Activated T-cell treated with anti-CD3 and anti-CD28 coated beads, Interleukin-2, amount 50 U/mL, for 24 hours (primary cell): ENCODE measurements around the gene KLHL35.

ENCODE experiments used
- DNase-seq: peaks from one replicate; pipeline ENCODE4 v3.0.0-alpha.2; 2020
- H3K27ac Mint-ChIP-seq: 2 replicates; pipeline ENCODE4 v1.8.0; 2020; ENCODE audit warnings: mild to moderate bottlenecking, mixed read lengths
- H3K27me3 Mint-ChIP-seq: 2 replicates; pipeline ENCODE4 v1.8.0; 2020; ENCODE audit warnings: mixed read lengths
- H3K36me3 Mint-ChIP-seq: 2 replicates; pipeline ENCODE4 v1.8.0; 2020; ENCODE audit warnings: low read depth, mixed read lengths
- H3K4me1 Mint-ChIP-seq: 2 replicates; pipeline ENCODE4 v1.8.0; 2020; ENCODE audit warnings: low read depth, mixed read lengths
- H3K4me3 Mint-ChIP-seq: 2 replicates; pipeline ENCODE4 v1.8.0; 2020; ENCODE audit warnings: mild to moderate bottlenecking, moderate library complexity, mixed read lengths
- H3K9me3 Mint-ChIP-seq: 2 replicates; pipeline ENCODE4 v1.8.0; 2020; ENCODE audit warnings: mixed read lengths

Gene KLHL35

DNA sequence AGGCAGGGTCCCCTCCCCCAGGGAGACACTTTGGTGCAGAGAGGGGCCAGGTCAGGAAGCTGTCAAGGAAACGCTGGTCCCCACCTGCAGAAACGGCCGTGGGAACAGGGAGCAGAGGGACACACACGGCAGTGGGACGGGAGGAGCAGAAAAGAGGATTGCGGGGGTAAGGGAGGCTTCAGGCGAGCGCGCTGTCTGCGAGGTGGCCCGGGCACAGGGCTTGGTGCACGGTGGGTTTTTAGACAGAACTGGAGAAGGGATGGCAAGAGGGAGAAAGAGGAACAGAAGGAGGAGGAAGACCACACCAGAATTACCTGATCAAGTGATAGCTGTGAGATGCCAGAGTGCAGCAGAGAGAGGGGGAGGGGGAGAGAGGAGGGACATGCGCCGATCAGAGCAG lies 6.0 kb upstream of the KLHL35 start:
- no peaks in the 10 kb centered on the region for H3K9me3 Mint-ChIP-seq

DNA sequence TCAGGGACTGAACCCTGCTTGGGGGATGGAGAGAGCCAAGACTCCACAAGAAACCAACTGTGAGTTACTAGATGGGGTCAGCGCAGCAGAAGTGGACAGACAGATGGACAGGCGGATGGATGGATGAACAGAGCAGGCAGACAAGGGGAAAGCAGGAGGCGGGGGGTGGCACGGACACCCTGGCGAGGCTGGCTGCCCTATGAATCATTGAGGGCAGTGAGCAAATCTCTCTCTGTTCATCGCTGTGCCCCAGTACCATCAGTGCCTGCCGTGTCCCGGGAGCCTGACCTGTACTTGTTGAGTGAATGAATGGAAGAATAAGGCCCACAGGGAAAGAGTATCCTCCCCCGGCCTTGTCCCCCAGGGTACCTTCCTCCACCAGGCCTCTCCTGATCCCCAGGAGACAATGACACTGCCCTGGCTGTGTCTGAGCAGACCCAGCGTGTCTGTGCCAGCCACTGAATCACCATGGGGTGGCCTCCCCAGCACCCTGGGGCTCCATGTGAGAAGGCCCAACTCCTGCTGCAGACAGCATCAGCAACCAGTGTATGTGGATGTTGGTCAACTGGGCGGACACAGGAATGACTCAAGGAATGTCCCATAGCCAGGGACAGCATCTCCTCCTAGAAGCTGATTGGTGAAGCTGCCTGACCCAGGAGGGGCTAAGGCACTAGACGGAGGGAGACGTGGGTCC lies 5.1 kb upstream of the KLHL35 start:
- Mint-ChIP-seq H3K36me3 (peaks cover 6% of the 10 kb centered on the region), H3K27me3 (peaks cover 8% of the 10 kb centered on the region), H3K27ac (no peak overlapping the region), H3K4me3 (no peak overlapping the region), H3K9me3 (no peaks in the 10 kb centered on the region), H3K4me1 (no peaks in the 10 kb centered on the region)
- no peak for DNase-seq

More for the DNA sequence above, 6.0 kb upstream of the KLHL35 start:
- Mint-ChIP-seq H3K36me3 (peaks cover 6% of the 10 kb centered on the region), H3K4me3 (no peak overlapping the region), H3K27ac (no peak overlapping the region), H3K27me3 (no peaks in the 10 kb centered on the region), H3K4me1 (no peaks in the 10 kb centered on the region)
- DNase-seq = no peak

DNA sequence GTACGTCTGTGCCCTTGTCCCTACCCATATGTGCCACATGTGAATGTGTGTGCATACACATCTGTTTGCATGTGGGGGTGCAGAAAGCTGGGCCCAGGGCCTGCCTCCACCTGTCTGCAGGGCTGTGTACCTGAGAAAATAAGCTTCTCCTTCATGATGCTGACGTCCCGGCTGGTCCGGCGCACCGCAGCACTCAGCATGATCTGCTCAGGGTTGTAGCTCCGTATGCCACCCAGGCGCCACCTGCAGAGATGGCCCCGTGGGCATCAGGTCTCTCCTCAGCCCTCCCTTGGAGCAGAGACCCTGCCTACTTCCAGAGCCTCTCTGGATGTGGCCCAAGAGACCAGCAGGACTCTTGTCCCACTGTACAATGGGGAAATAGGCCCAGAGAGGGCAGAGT lies 3.8 kb upstream of the KLHL35 start:
- H3K9me3 Mint-ChIP-seq = no peaks in the 10 kb centered on the region
- no peak overlapping the region for H3K27ac Mint-ChIP-seq
- peaks cover 21% of the 10 kb centered on the region for H3K27me3 Mint-ChIP-seq
- H3K4me3 Mint-ChIP-seq = no peak overlapping the region
- peaks cover 6% of the 10 kb centered on the region for H3K36me3 Mint-ChIP-seq
- no peaks in the 10 kb centered on the region for H3K4me1 Mint-ChIP-seq
- no peak for DNase-seq

DNA sequence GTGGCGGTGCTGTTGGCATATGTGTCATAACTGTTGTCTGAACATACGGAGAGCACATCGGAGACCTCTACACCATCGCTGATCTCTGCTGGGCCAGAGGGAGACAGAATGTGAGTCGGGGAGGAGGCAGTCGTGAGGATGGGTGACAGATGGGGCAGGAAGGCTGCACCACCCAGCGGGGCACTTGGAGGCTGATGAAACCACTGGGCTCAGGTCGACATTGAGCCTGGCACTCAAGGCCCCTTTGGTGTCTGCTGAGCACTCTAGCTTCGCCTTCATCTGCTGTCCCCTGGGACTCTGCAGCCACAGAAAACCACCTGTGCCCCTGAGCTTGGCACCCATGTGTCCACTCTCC lies 2.5 kb upstream of the KLHL35 start:
- Mint-ChIP-seq H3K9me3 (no peaks in the 10 kb centered on the region), H3K36me3 (peaks cover 6% of the 10 kb centered on the region), H3K27me3 (peaks cover 34% of the 10 kb centered on the region), H3K4me3 (no peak overlapping the region), H3K27ac (no peak overlapping the region), H3K4me1 (peaks cover 6% of the 10 kb centered on the region)
- DNase-seq = no peak

DNA sequence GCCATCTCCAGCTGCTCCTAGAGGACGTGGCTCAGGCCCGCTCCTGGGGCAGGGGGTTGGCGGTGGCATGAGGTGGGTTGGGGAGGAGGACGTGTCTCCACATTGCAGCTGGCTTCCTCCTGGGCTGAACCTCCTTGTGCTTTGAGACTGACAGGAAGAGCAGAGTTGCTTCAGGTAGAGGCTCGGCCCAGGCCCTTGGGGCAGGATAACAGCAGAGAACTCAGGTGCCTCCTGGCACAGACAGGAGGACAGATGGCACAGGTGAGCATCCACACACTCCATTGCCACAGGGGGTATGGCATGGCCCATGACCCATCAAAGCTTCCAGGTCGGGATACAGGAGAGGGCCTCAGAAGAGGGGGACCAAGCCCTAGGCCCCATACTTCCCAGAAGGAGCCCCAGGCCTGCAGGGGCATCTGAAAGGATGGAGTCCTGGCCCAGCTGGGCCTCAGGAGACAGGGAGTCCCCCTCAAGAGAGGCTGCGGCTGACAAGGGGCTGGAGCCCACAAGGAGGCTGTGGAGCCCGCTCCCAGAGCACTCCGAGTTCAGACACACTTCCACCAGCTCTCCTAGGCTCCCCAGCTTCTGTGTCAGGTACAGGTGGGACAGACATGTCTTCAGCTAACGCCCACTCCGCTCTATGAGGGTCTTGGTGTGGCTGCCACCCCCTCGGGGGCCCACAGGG lies 2.0 kb upstream of the KLHL35 start:
- Mint-ChIP-seq H3K9me3 (no peaks in the 10 kb centered on the region), H3K27ac (no peak overlapping the region), H3K4me3 (no peak overlapping the region), H3K4me1 (peaks cover 8% of the 10 kb centered on the region), H3K36me3 (peaks cover 6% of the 10 kb centered on the region), H3K27me3 (peaks cover 35% of the 10 kb centered on the region)
- no peak for DNase-seq

DNA sequence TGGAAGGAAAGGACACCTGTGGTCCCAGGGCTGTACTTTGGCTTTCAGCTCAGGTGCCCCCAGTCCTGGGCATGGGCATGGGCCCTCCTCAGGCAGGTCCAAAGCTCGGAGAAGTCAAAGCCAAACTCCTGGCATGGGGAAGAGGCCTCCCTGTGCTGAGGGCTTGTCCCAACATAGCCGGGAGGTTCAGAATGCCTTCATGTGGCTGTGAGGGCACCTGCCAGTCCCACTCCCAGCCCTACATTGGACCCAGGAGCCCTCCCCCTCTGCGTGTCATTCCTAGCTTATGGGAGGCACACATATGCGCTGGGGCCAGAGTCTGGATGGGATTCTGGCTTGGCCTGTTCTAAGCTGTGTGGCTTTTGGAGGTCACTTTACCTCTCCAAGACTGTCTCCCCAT lies 1.0 kb upstream of the KLHL35 start:
- Mint-ChIP-seq H3K4me3 (no peak overlapping the region), H3K9me3 (peaks cover 4% of the 10 kb centered on the region), H3K27ac (no peak overlapping the region), H3K27me3 (peaks cover 40% of the 10 kb centered on the region), H3K36me3 (peaks cover 8% of the 10 kb centered on the region), H3K4me1 (peaks cover 12% of the 10 kb centered on the region)
- no peak for DNase-seq

DNA sequence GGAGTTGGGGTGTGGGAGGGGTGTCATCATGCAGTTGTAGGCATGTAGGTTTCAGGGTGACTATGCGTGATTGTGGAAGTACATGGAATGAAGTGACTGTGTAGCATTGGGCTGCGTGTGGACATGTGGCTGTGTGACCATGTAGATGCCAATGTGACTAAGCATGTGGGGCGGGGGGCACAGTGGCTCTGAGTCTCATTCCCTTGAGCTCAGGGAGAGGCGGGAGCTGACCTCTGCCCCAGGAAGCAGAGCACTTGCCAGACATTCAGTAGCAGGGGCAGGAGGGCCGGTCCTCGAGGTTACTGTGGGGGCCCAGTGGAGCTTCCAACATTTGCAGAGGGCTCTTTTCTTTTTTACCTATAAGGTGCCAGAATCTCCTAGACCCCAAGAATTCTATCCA lies 440 bp upstream of the KLHL35 start:
- H3K36me3 Mint-ChIP-seq = peaks cover 8% of the 10 kb centered on the region
- H3K27me3 Mint-ChIP-seq = peaks cover 46% of the 10 kb centered on the region
- H3K4me1 Mint-ChIP-seq = peaks cover 18% of the 10 kb centered on the region
- no peak overlapping the region for H3K4me3 Mint-ChIP-seq
- no peak for DNase-seq
- H3K9me3 Mint-ChIP-seq = peaks cover 7% of the 10 kb centered on the region
- H3K27ac Mint-ChIP-seq = no peak overlapping the region

DNA sequence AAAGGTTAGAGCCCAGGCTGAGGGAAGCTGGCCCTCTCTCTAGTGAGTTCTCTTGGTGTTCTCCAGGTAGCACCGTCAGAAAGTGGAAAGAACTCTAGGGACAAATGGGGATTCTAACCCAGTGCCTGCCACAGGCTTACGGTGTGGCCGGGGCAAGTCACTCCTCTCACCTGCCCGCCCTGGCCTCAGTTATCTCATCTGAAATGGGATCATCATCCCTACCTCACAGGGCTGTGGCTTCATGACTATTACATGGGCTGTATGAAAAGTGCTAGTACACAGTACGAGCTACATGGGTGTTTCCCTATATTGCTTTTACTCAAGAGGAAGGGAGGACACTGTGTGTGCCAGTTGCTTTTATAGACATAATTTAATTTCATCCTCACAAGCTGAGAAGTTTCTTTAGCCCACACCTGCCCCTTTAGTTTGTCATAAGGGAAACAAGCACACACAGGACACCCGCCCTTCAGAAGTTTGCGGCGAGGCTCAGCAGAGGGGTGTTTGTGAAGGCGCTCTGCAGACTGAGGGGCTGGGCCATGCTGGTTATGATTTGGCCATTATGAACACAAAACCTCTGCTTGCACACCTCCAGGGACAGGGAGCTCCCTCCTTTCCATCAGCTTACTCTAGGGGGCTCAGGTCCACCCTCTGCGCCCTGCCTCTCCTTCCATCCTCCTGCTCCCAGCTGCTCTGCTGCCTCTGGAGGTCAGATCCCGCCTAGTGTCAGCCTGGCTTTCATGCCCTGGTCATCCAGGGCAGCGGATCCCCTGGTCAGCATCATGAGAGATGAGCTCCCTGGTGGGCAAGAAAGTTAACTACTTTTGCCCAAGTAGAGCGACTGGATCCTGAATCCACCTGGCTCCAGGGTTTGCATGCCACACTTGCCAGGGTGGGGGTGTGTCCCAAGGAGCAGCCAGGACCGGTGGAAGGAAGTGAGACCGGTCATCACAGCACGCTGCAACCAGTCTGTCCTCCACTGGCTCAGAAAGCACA lies 1.2 kb downstream of the KLHL35 start:
- peaks cover 57% of the 10 kb centered on the region for H3K27me3 Mint-ChIP-seq
- no peak overlapping the region for H3K4me3 Mint-ChIP-seq
- no peak for DNase-seq
- peaks cover 23% of the 10 kb centered on the region for H3K4me1 Mint-ChIP-seq
- peaks cover 7% of the 10 kb centered on the region for H3K9me3 Mint-ChIP-seq
- no peak overlapping the region for H3K27ac Mint-ChIP-seq
- H3K36me3 Mint-ChIP-seq = peaks cover 8% of the 10 kb centered on the region

DNA sequence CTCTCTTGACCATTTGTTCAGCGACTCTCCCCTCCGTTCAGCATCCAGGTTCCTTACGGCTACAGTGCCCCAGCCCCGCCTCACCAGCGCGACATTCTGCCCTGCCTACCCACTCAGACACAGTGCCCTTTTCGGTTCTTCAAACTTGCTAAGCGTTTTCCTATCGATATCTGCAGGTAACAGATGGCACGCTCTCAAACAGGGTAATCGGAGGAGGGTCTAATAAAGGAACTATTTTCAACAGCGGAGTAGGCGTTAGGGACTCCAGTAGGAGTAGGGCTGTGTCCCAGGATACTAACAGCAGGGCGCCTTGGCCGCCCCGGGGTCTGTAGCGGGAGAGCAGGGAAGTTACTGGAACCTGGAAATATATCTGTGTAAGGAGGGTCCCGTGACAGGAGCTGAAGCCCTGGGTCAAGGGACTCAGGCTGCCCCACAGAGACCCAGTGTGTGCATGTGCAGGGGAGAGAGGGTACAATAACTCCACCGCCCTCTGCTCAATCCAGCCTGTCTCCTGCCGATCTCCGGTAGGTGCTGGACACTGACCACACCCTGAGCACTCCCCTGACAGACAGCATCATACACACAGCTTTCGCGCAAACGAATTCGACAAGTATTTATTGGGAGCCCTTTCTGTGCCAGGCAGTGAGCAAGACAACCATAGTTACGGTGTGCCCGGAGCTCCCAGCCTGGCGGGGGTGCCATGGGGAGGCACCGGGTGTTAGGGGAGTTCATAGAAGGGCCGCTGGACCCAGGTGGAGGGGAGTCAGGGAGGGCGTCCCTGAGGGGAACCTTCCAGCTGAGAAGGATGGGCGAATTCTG lies 2.1 kb downstream of the KLHL35 start:
- H3K36me3 Mint-ChIP-seq = peaks cover 5% of the 10 kb centered on the region
- DNase-seq = no peak
- H3K4me1 Mint-ChIP-seq = peaks cover 23% of the 10 kb centered on the region
- H3K4me3 Mint-ChIP-seq = peak overlapping the region; percentile 63
- H3K27me3 Mint-ChIP-seq = peaks cover 57% of the 10 kb centered on the region
- peak overlapping the region; percentile 41 for H3K27ac Mint-ChIP-seq
- peaks cover 7% of the 10 kb centered on the region for H3K9me3 Mint-ChIP-seq

DNA sequence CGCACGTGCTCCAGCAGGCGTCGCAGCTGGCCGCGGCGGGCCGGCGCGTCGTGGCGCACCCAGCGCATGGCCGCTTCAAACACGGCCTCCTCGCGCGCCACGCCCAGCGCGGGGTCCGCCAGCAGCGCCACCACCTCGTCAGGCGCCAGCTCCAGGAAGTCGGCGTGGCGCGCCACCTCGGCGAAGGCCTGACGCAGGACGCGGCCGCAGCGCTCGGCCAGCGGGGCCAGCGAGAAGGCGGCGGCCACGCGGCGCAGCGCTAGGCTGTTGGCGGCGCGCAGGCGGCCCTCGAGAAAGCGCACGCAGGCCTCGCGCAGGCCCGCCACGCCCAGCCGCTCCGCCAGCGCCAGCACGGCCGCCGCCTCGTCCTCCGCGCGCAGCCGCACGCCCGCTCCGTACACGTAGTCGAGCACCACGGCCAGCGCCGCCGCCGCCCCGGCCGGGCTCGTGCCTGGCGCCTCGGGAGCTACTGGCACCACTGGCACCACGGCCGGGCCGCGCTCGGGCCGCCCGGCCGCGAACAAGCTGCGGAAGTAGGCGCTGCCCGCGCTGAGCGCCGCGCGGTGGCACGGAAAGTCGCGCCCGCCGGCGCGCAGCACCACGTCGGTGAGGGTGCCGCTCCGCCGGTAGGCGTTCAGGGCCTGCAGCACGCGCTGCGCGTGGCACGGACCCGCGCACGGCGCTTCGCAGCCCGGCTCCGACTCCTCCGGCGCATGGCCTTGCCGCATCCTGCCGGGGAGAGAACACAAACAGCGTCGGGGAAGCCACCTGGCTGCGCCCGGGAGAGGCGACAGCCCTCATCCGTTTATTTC lies 2.9 kb downstream of the KLHL35 start:
- H3K9me3 Mint-ChIP-seq = peaks cover 7% of the 10 kb centered on the region
- DNase-seq = peak; percentile 80
- peaks cover 23% of the 10 kb centered on the region for H3K4me1 Mint-ChIP-seq
- H3K27ac Mint-ChIP-seq = peak overlapping the region; percentile 41
- peak overlapping the region; percentile 63 for H3K4me3 Mint-ChIP-seq
- H3K36me3 Mint-ChIP-seq = peaks cover 5% of the 10 kb centered on the region
- H3K27me3 Mint-ChIP-seq = peaks cover 57% of the 10 kb centered on the region

DNA sequence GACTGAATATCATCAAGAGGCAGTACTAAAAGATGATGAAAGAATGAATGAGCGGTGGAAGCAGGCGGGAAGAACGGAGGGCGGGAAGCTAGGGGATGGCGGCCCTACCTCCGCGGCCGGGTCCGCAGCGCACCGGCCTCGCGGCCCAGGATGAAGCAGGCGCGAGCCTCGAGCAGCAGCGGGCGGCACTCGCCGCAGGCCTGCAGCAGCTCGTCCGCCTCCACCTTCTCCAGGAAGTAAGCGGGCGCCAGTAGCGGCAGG lies 3.4 kb downstream of the KLHL35 start:
- Mint-ChIP-seq H3K9me3 (peaks cover 7% of the 10 kb centered on the region), H3K4me1 (peaks cover 23% of the 10 kb centered on the region), H3K27ac (peak overlapping the region; percentile 73), H3K36me3 (peaks cover 2% of the 10 kb centered on the region), H3K4me3 (peak overlapping the region; percentile 54), H3K27me3 (peaks cover 57% of the 10 kb centered on the region)
- DNase-seq = no peak

DNA sequence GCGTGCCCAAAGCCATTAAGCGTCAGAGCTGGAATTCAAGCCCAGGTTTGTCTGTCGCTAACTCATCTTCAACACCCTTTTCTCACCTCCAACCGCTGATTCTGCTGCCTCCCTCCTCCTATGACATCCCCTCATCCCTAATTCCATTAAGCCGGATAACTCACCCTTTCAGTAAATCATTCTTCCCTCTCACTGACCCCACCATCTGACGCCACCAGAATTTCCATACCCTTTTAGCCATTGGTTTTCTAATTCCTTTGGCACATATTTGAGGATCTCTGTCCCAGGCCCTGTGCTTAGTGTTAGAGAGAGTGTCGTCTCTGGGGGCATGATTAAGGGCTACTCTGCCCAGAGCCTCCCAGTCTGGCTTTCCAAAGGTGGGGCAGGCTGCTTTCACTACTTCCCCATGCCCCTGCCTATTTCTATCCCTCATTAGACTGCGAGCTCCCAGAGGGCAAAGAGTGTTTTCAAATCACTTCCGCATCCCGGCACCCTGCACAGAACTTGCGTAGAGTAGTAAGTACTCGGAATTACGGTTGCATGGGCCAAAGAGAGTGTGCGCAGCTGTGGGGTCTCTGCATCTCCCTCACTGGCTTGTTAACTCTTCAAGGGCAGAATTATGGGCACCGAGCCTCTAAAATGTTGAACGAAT lies 3.9 kb downstream of the KLHL35 start:
- peaks cover 57% of the 10 kb centered on the region for H3K27me3 Mint-ChIP-seq
- peak overlapping the region; percentile 73 for H3K27ac Mint-ChIP-seq
- H3K9me3 Mint-ChIP-seq = peaks cover 7% of the 10 kb centered on the region
- H3K4me3 Mint-ChIP-seq = peak overlapping the region; percentile 54
- DNase-seq = no peak
- peaks cover 2% of the 10 kb centered on the region for H3K36me3 Mint-ChIP-seq
- peaks cover 23% of the 10 kb centered on the region for H3K4me1 Mint-ChIP-seq

DNA sequence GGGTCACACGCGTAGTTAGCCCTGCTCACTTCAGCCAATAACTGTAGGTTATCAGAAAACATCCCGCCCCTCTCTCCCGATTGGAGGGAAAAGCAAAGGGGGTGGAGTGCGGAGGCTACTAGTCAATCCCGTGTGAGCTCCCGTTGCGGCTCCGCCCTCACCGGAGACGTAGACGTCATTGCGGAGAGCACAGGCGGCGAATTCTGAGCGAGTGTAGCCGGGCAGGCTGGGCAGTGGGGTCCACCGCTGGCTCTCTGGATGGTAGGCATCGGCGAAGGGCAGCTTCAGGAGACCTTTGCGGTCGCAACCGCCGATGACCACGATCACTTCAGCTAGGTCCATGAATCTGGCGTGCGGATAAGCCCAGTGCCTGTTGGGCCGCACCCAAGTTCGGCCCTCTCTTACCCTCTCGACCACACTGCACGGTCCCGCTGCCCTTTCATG lies 4.7 kb downstream of the KLHL35 start:
- peaks cover 7% of the 10 kb centered on the region for H3K9me3 Mint-ChIP-seq

More for the DNA sequence above, 4.7 kb downstream of the KLHL35 start:
- peak; percentile 67 for DNase-seq
- peaks cover 4% of the 10 kb centered on the region for H3K36me3 Mint-ChIP-seq
- H3K27ac Mint-ChIP-seq = no peak overlapping the region
- H3K27me3 Mint-ChIP-seq = peaks cover 51% of the 10 kb centered on the region
- H3K4me1 Mint-ChIP-seq = peaks cover 23% of the 10 kb centered on the region
- no peak overlapping the region for H3K4me3 Mint-ChIP-seq
